Measurements from ENCODE around the gene ATF7. TPM values are rescaled to one million over a fixed set of nuclear protein-coding genes. Genes with fewer than 3 reads are reported as not detected.
"Not testable (repeated sequence)": the region's sequence is repeated elsewhere in the genome, so short reads cannot be mapped to it uniquely, and the experiment has no call there.

The ATF7 gene
- polyA plus RNA-seq, 2 of the 4 experiments (the other 2 are of a cell fraction): 22.9 to 38.9 TPM

GRCh38 chr12:53599579-53599978 lies 26.6 kb downstream of the ATF7 start:
- ATAC-seq (no peak), FAIRE-seq (no peak), DNase-seq (ENCODE audit: low read depth in 1 of 2, low spot score in 1 of 2) (no peak)
- ChIA-PET POLR2A (no interaction called here), CTCF (interaction anchor here (0.6 to 1.4 kb wide), 3 partner anchors 20 to 76 kb away, joined by 3 to 4 read pairs (median 3); partner anchors contain the start of gene ATP5MC2)
- no peak for TF ChIP-seq FOSB (CRISPR knock-in tag; IDR thresholded peaks at IDR 0.05)
- no peak for TF ChIP-seq MAFK (IDR thresholded peaks at IDR 0.05; ENCODE audit: partially characterized antibody)
- TF ChIP-seq FOXS1 (CRISPR knock-in tag; IDR thresholded peaks at IDR 0.05): no peak
- no peak for TF ChIP-seq NFE2L2 (conservative IDR thresholded peaks at IDR 0.05; ENCODE audit: low read length)
- no peak for TF ChIP-seq CTCF (IDR thresholded peaks at IDR 0.05)
- no peak for TF ChIP-seq POLR2AphosphoS2 (conservative IDR thresholded peaks at IDR 0.05; ENCODE audit: low read length)
- TF ChIP-seq HOXB5 (CRISPR knock-in tag; IDR thresholded peaks at IDR 0.05): no peak
- no peak overlapping the region for H3K27ac ChIP-seq
- H3K4me3 ChIP-seq: no peak overlapping the region
- H3K4me1 ChIP-seq: no peaks in the 10 kb centered on the region
- H3K4me2 ChIP-seq: no peak overlapping the region
- H3K9me3 ChIP-seq: no peaks in the 10 kb centered on the region
- WGBS (ENCODE audit: missing lambda C conversion rate): 89% methylated on average over 2 of the region's 2 CpGs

- DNase-seq (ENCODE audit: low read depth in 1 of 2, low spot score in 1 of 2); ATAC-seq; H3K9me3 ChIP-seq; POLR2A ChIA-PET; H3K4me2 ChIP-seq; H3K4me1 ChIP-seq; FAIRE-seq; H3K27ac ChIP-seq; H3K4me3 ChIP-seq: not testable (repeated sequence)
- CTCF ChIA-PET: interaction anchor here (0.6 to 1.4 kb wide), 2 partner anchors 59 to 77 kb away, joined by 3 to 4 read pairs; partner anchors contain the start of gene ATP5MC2
- 91% methylated on average over 2 of the region's 2 CpGs for WGBS (ENCODE audit: missing lambda C conversion rate)
Observed at GRCh38 chr12:53598971-53599370, 27.2 kb downstream of the ATF7 start.

GRCh38 chr12:53596920-53597363 lies 29.2 kb downstream of the ATF7 start:
- no peak for ATAC-seq
- no peak for FAIRE-seq
- CTCF ChIA-PET: interaction anchor here (0.7 to 1.1 kb wide), 2 partner anchors 79 to 89 kb away, joined by 3 to 5 read pairs; partner anchors contain the start of gene ATP5MC2
- Histone ChIP-seq H3K27ac (no peak overlapping the region), H3K9me3 (no peaks in the 10 kb centered on the region), H3K4me2 (no peak overlapping the region), H3K4me3 (no peak overlapping the region), H3K4me1 (peaks cover 8% of the 10 kb centered on the region; the same call in 2 of the 3 replicates)
- POLR2A ChIA-PET: no interaction called here
- no peak for DNase-seq (ENCODE audit: low read depth in 1 of 2, low spot score in 1 of 2)
- TF ChIP-seq MAFK (IDR thresholded peaks at IDR 0.05; ENCODE audit: partially characterized antibody): peak; percentile 43
- no peak for TF ChIP-seq TP53 (CRISPR knock-in tag; IDR thresholded peaks at IDR 0.05)
- WGBS (ENCODE audit: missing lambda C conversion rate): 98% methylated on average over 3 of the region's 3 CpGs

- Histone ChIP-seq H3K4me2 (no peak overlapping the region), H3K4me1 (peaks cover 16% of the 10 kb centered on the region; the same call in 2 of the 3 replicates), H3K4me3 (no peak overlapping the region), H3K27ac (no peak overlapping the region), H3K9me3 (no peaks in the 10 kb centered on the region)
- ATAC-seq (no peak), DNase-seq (ENCODE audit: low read depth in 1 of 2, low spot score in 1 of 2) (no peak), FAIRE-seq (no peak)
- 93% methylated on average over 5 of the region's 5 CpGs for WGBS (ENCODE audit: missing lambda C conversion rate)
- ChIA-PET POLR2A (no interaction called here), CTCF (interaction anchor here (0.5 to 1.4 kb wide), 3 partner anchors 11 to 81 kb away, joined by 3 to 5 read pairs (median 5); partner anchors contain the start of gene ATP5MC2)
- TF ChIP-seq KDM1A (IDR thresholded peaks at IDR 0.05; ENCODE audit: low read depth) (no peak), HOXB5 (CRISPR knock-in tag; IDR thresholded peaks at IDR 0.05) (no peak), RNF2 (IDR thresholded peaks at IDR 0.05; ENCODE audit: borderline replicate concordance, low read depth) (no peak), ZNF302 (CRISPR knock-in tag; IDR thresholded peaks at IDR 0.05) (no peak), FOSB (CRISPR knock-in tag; IDR thresholded peaks at IDR 0.05) (no peak), SMC3 (IDR thresholded peaks at IDR 0.05) (no peak), TP53 (CRISPR knock-in tag; IDR thresholded peaks at IDR 0.05) (no peak), MAX (IDR thresholded peaks at IDR 0.05) (no peak), CBX2 (IDR thresholded peaks at IDR 0.05; ENCODE audit: borderline replicate concordance, low read depth) (no peak), BHLHE40 (IDR thresholded peaks at IDR 0.05; ENCODE audit: low read depth, low read length) (no peak), ZFP36 (IDR thresholded peaks at IDR 0.05; ENCODE audit: borderline replicate concordance, partially characterized antibody) (no peak), SREBF2 (IDR thresholded peaks at IDR 0.05) (no peak), ATOH8 (CRISPR knock-in tag; IDR thresholded peaks at IDR 0.05; ENCODE audit: low read depth) (no peak), HEYL (CRISPR knock-in tag; IDR thresholded peaks at IDR 0.05) (no peak), EHF (CRISPR knock-in tag; IDR thresholded peaks at IDR 0.05) (no peak), JUN (IDR thresholded peaks at IDR 0.05) (no peak), PBX3 (IDR thresholded peaks at IDR 0.05) (no peak), CTCF (IDR thresholded peaks at IDR 0.05) (no peak)
Observed at GRCh38 chr12:53594897-53595615, 31.1 kb downstream of the ATF7 start.
